GM12892 (cell line): Measurements from ENCODE around the gene CHMP6.

Experiments used
- POLR2A ChIP-seq: IDR thresholded peaks from 2 replicates; pipeline ENCODE4 v1.6.1; 2011; ENCODE audit warnings: low read depth, low read length, control low read depth
- TAF1 ChIP-seq: IDR thresholded peaks from 2 replicates; pipeline ENCODE4 v1.6.1; 2011; ENCODE audit warnings: low read depth, mild to moderate bottlenecking, control low read depth, low read length, borderline replicate concordance

- TF ChIP-seq POLR2A (no peak), TAF1 (no peak)
Observed at GRCh38 chr17:81036197-81036941, 44.7 kb downstream of the CHMP6 start.
